ENCODE data around the gene TSC22D1.

GRCh38 chr13:44601586-44601985, 25.5 kb upstream of the TSC22D1 start:
- TF ChIP-seq, protein P1, sequence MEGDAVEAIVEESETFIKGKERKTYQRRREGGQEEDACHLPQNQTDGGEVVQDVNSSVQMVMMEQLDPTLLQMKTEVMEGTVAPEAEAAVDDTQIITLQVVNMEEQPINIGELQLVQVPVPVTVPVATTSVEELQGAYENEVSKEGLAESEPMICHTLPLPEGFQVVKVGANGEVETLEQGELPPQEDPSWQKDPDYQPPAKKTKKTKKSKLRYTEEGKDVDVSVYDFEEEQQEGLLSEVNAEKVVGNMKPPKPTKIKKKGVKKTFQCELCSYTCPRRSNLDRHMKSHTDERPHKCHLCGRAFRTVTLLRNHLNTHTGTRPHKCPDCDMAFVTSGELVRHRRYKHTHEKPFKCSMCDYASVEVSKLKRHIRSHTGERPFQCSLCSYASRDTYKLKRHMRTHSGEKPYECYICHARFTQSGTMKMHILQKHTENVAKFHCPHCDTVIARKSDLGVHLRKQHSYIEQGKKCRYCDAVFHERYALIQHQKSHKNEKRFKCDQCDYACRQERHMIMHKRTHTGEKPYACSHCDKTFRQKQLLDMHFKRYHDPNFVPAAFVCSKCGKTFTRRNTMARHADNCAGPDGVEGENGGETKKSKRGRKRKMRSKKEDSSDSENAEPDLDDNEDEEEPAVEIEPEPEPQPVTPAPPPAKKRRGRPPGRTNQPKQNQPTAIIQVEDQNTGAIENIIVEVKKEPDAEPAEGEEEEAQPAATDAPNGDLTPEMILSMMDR (conservative IDR thresholded peaks at IDR 0.05; ENCODE audit: low read length) = no peak
- TF ChIP-seq EZH2phosphoT487 (IDR thresholded peaks at IDR 0.05; ENCODE audit: borderline replicate concordance, low read depth, low read length) = no peak
